ENCODE data around the gene RGS7.

GRCh38 chr1:241330619-241331327, 26.2 kb downstream of the RGS7 start:
- TF ChIP-seq, protein P1, sequence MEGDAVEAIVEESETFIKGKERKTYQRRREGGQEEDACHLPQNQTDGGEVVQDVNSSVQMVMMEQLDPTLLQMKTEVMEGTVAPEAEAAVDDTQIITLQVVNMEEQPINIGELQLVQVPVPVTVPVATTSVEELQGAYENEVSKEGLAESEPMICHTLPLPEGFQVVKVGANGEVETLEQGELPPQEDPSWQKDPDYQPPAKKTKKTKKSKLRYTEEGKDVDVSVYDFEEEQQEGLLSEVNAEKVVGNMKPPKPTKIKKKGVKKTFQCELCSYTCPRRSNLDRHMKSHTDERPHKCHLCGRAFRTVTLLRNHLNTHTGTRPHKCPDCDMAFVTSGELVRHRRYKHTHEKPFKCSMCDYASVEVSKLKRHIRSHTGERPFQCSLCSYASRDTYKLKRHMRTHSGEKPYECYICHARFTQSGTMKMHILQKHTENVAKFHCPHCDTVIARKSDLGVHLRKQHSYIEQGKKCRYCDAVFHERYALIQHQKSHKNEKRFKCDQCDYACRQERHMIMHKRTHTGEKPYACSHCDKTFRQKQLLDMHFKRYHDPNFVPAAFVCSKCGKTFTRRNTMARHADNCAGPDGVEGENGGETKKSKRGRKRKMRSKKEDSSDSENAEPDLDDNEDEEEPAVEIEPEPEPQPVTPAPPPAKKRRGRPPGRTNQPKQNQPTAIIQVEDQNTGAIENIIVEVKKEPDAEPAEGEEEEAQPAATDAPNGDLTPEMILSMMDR (IDR thresholded peaks at IDR 0.05 in 8 of 11, conservative IDR thresholded peaks at IDR 0.05 in 3 of 11): no peak
- TF ChIP-seq POLR2A (IDR thresholded peaks at IDR 0.05) (no peak), POLR2AphosphoS5 (IDR thresholded peaks at IDR 0.05) (no peak)
